HG03520 (cell line): ENCODE measurements around the gene EVI5L.

Experiments used
- ATAC-seq: cut with Tn5 transposase; IDR thresholded peaks from one replicate; pipeline ENCODE4 v1.9.1; 2021; ENCODE audit warnings: mild to moderate bottlenecking, moderate library complexity; ENCODE audit not compliant: unreplicated experiment

The EVI5L gene

GRCh38 chr19:7910321-7911161, 80.5 kb downstream of the EVI5L start:
- ATAC-seq, result no peak

GRCh38 chr19:7911508-7912143, 81.6 kb downstream of the EVI5L start:
- no peak for ATAC-seq

GRCh38 chr19:7912144-7912696, 82.2 kb downstream of the EVI5L start:
- ATAC-seq, result no peak

- ATAC-seq, result no peak
Observed at GRCh38 chr19:7912697-7913564, 82.9 kb downstream of the EVI5L start.

- no peak for ATAC-seq
Observed at GRCh38 chr19:7913652-7914051, 83.6 kb downstream of the EVI5L start.

- no peak for ATAC-seq
Observed at GRCh38 chr19:7914099-7914498, 84.1 kb downstream of the EVI5L start.
